A673 (cell line): ENCODE results near the gene DENND1A.

ENCODE experiments used
- CTCF ChIP-seq: fragments of 300-800, 200-600 bp; sonication (generic); conservative IDR thresholded peaks from 2 replicates; pipeline ENCODE4 v1.5.1; 2017; ENCODE audit warnings: low read depth, mild to moderate bottlenecking, antibody characterized with exemption, low read length, moderate library complexity, mixed read lengths
- EZH2 ChIP-seq: fragments of 200-600 bp; sonication (generic); IDR thresholded peaks from 2 replicates; pipeline ENCODE4 v1.6.1; 2017; ENCODE audit warnings: borderline replicate concordance, low read depth, mild to moderate bottlenecking, mixed read lengths, antibody characterized with exemption, low read length; ENCODE audit not compliant: poor library complexity, severe bottlenecking

GRCh38 chr9:123678878-123679329 is 251.0 kb downstream of the DENND1A start:
- TF ChIP-seq EZH2 (no peak), CTCF (no peak)
